GM06990 (cell line): Measurements from ENCODE around the gene TUBB2B.

Experiments used
- DNase-seq: peaks from one replicate; pipeline ENCODE4 v3.0.0-alpha.2; 2011; ENCODE audit not compliant: insufficient read length; ENCODE audit errors: extremely low read depth
- H3K27me3 ChIP-seq: replicated peaks from 2 replicates; pipeline ENCODE4 v1.6.0; 2011; ENCODE audit warnings: low read length; ENCODE audit not compliant: control insufficient read depth, insufficient read depth
- H3K36me3 ChIP-seq: 2 replicates; pipeline ENCODE4 v1.5.1; 2011; ENCODE audit warnings: low read length; ENCODE audit not compliant: control insufficient read depth, insufficient read depth
- H3K4me3 ChIP-seq: replicated peaks from 2 replicates; pipeline ENCODE4 v1.5.1; 2011; ENCODE audit warnings: low read depth, mild to moderate bottlenecking, control low read depth, low read length
- CTCF ChIP-seq: IDR thresholded peaks from 2 replicates; pipeline ENCODE4 v1.5.1; 2011; ENCODE audit warnings: low read length, control low read depth, mild to moderate bottlenecking, inconsistent platforms; ENCODE audit not compliant: insufficient read depth, poor library complexity, severe bottlenecking

TUBB2B gene

DNA sequence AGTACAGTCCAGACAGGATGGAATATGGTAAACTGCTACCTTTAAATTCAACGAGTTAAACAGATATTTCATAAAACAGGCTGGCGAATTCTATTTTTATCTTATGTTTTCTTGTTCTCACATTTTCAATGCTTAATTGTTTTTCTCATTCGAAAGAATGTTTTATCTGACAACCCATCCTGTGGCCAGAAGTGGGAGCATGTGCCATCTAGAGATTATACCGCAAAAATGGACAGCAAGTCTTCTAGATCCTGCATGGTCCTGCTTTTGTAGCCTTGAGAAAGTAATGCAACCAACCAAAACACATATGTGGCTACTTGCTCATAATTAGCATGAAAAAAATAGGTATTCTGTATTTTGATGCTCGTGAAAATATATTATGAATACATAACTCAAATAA, 30.7 kb downstream of the TUBB2B start:
- DNase-seq: no peak
- no peak for TF ChIP-seq CTCF
- H3K4me3 ChIP-seq: no peak overlapping the region
- no peaks in the 10 kb centered on the region for H3K27me3 ChIP-seq
- H3K36me3 ChIP-seq: no peaks in the 10 kb centered on the region

DNA sequence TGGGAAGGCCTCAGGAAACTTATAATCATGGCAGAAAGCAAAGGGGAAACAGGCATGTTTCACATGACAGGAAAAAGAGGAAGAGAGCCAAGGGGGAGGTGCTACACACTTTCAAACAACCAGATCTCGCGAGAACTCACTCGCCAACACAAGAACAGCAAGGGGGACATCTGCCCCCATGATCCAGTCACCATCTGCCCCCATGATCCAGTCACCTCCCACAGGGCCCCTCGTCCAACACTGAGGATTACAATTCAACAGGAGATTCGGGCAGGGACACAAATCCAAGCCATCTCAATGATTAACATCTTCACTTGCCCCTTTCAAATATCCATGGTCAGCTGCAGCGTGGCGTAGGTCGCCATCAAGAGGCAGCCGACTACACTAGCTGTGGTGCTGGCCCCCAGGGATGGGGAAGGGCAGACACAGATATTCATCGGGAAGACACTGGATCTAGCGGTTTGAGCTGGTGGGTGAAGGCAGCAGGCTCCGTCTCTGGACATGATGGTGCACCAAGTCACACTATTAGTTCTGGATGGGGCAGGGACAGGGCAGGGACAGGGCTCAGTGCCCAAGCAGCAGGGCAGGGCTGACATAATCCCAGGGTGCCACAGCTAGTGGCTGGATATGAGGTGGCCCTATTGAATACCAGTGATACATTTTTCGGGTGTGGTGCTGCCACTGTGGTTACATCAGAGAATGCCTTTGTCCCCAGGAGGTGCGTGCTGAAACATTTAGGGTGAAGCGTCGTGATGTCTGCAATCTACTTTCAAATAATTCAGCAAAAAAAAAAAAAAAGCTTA, 31.6 kb downstream of the TUBB2B start:
- Histone ChIP-seq H3K4me3 (no peak overlapping the region), H3K27me3 (no peaks in the 10 kb centered on the region), H3K36me3 (no peaks in the 10 kb centered on the region)
- DNase-seq: no peak
- TF ChIP-seq CTCF: no peak

- H3K36me3 ChIP-seq: no peaks in the 10 kb centered on the region
- no peak for DNase-seq
- TF ChIP-seq CTCF: no peak
- no peak overlapping the region for H3K4me3 ChIP-seq
- H3K27me3 ChIP-seq: no peaks in the 10 kb centered on the region
These were observed 32.1 kb downstream of the TUBB2B start for GRCh38 chr6:3195420-3195694.

GRCh38 chr6:3194535-3195419, 32.7 kb downstream of the TUBB2B start:
- DNase-seq: no peak
- Histone ChIP-seq H3K27me3 (no peaks in the 10 kb centered on the region), H3K4me3 (no peak overlapping the region), H3K36me3 (no peaks in the 10 kb centered on the region)
- no peak for TF ChIP-seq CTCF

GRCh38 chr6:3193102-3193849, 34.2 kb downstream of the TUBB2B start:
- H3K27me3 ChIP-seq: no peaks in the 10 kb centered on the region
- TF ChIP-seq CTCF: no peak
- no peak for DNase-seq
- no peaks in the 10 kb centered on the region for H3K36me3 ChIP-seq
- H3K4me3 ChIP-seq: no peak overlapping the region
